Activated T-helper 1 cell treated with anti-CD3 and anti-CD28 coated beads, Interleukin-12 subunit alpha, Interleukin-12 subunit beta, Interleukin-2, Interleukin-4 antibody, amounts not matched to agents 30 ng/mL and 10 ng/mL and 1 ng/mL, durations not matched to agents 14 hours and 24 hours and 36 hours (primary cell): Measurements from ENCODE around the gene SNX13. TPM values are rescaled to one million over a fixed set of nuclear protein-coding genes. Genes with fewer than 3 reads are reported as not detected.
"Not testable (repeated sequence)": the region's sequence is repeated elsewhere in the genome, so short reads cannot be mapped to it uniquely, and the experiment has no call there.

Source experiments
- DNase-seq: peaks from one replicate; pipeline ENCODE4 v3.0.0; 2021; ENCODE audit warnings: low spot score
- H3K27ac Mint-ChIP-seq: one replicate; pipeline ENCODE4 v1.8.0; 2021; ENCODE audit warnings: mild to moderate bottlenecking, mixed read lengths
- H3K27me3 Mint-ChIP-seq: one replicate; pipeline ENCODE4 v1.8.0; 2022; ENCODE audit warnings: mild to moderate bottlenecking, moderate library complexity, mixed read lengths; ENCODE audit not compliant: insufficient read depth
- H3K36me3 Mint-ChIP-seq: one replicate; pipeline ENCODE4 v1.8.0; 2021; ENCODE audit warnings: low read depth, mixed read lengths
- H3K4me1 Mint-ChIP-seq: one replicate; pipeline ENCODE4 v1.8.0; 2021; ENCODE audit warnings: low read depth, mixed read lengths
- H3K4me3 Mint-ChIP-seq: one replicate; pipeline ENCODE4 v1.8.0; 2021; ENCODE audit warnings: mild to moderate bottlenecking, moderate library complexity, mixed read lengths
- H3K9me3 Mint-ChIP-seq: one replicate; pipeline ENCODE4 v1.8.0; 2021; ENCODE audit warnings: mixed read lengths
- intact Hi-C: fragments of 100-400 bp; cut with micrococcal nuclease; formaldehyde crosslinking; loops from one replicate; pipeline ENCODE4 v1.15.1; 2024
- total RNA-seq: library from RNA; stranded (reverse); gene quantifications from 2 replicates; pipeline ENCODE4 v1.2.3, GENCODE V29; 2022

SNX13 gene
- total RNA-seq, 1 donor from 2014 or later: 27.3 TPM

DNA sequence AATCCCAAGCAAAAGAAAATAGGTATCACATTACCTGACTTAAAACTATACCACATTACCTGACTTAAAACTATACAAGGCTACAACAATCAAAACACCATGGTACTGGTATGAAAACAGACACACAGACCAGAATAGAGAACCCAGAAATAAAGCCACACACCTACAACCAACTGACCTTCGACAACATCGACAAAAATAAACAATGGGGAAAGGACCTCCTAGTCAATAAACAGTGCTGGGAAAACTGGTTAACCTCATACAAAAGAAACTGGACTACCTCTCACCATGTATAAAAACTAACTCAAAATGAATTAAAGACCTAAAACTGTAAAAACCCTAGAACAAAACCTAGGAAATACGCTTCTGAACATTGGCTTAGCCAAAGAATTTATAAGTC lies 22.5 kb downstream of the SNX13 start:
- no peaks in the 10 kb centered on the region for H3K36me3 Mint-ChIP-seq
- no peak for DNase-seq
- no peaks in the 10 kb centered on the region for H3K27me3 Mint-ChIP-seq
- no peaks in the 10 kb centered on the region for H3K4me1 Mint-ChIP-seq
- H3K4me3 Mint-ChIP-seq: no peak overlapping the region
- intact Hi-C loops: no loop called here
- H3K27ac Mint-ChIP-seq: no peak overlapping the region
- no peaks in the 10 kb centered on the region for H3K9me3 Mint-ChIP-seq

DNA sequence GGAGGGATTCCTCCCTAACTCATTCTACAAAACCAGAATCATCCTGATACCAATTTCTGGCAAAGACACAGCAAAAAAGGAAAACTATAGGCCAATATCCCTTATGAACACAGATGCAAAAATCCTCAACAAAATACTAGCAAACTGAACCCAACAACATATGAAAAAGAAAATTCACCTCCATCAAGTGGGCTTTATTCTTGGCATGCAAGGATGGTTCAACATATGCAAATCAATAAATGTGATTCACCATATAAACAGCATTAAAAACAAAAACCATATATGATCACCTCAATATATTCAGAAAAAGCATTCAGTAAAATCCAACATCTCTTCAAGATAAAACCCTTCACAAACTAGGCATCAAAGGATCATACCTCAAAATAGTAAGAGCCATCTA lies 23.5 kb downstream of the SNX13 start:
- Mint-ChIP-seq H3K9me3 (no peaks in the 10 kb centered on the region), H3K27me3 (no peaks in the 10 kb centered on the region), H3K27ac (no peak overlapping the region), H3K4me3 (no peak overlapping the region), H3K36me3 (no peaks in the 10 kb centered on the region), H3K4me1 (no peaks in the 10 kb centered on the region)
- DNase-seq: no peak
- intact Hi-C loops: no loop called here

DNA sequence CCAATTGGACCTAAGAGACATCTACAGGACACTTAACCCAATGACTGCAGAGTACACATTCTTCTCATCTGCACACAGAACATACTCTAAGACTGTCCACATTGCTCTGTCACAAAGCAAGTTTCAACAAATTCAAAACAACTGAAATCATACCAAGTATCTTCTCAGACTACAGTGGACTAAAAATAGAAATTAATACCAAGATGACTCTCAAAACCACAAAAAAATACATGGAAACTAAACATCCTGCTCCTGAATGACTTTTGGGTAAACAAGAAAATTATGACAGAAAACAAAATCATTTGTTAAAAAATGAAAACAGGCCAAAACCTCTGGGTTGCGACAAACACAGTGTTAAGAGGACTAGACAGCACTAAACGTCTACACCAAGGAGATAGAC lies 24.5 kb downstream of the SNX13 start:
- H3K27me3 Mint-ChIP-seq: no peaks in the 10 kb centered on the region
- no peaks in the 10 kb centered on the region for H3K9me3 Mint-ChIP-seq
- H3K4me3 Mint-ChIP-seq: no peak overlapping the region
- no peaks in the 10 kb centered on the region for H3K4me1 Mint-ChIP-seq
- intact Hi-C loops: no loop called here
- DNase-seq: no peak
- H3K36me3 Mint-ChIP-seq: no peaks in the 10 kb centered on the region
- H3K27ac Mint-ChIP-seq: no peak overlapping the region

DNA sequence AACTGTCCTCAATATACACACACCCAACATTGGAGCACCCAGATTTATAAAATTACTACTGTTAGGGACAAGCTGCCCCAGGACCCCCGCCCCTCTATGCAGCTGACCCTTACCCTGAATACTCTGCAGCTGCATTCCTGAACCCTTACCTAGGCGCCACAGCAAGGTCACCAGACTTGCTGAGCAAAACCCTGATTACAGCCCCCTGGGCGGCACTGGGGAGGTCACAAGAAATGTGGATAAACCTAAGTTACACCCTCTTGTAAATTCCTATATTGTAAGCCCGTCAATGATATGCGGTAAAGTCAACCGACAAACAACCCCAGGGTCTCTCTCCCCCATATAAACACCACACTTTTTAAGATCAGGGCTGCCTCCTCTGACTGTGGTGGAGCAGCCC lies 25.1 kb downstream of the SNX13 start:
- H3K36me3 Mint-ChIP-seq: no peaks in the 10 kb centered on the region

DNA sequence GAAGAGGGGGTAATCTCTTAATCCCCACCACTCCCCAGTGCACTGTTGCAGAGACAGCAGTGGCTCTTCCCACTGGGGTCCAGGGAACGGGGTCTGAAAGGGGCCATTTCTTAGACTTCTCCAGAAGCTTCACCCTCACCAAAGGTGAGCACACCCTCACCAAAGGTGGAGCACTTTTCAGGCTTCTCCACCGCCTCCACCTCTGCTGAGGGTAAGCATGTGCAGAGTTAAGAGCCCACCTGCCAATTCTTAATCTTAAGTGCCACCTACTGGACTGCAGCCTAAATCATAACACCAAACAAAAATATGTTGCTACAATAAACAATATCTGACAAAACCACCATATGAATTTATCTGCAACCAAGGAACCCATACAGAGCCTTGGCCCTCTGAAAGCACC lies 27.0 kb downstream of the SNX13 start:
- H3K9me3 Mint-ChIP-seq: peaks cover 13% of the 10 kb centered on the region
- peaks cover 5% of the 10 kb centered on the region for H3K36me3 Mint-ChIP-seq
- DNase-seq: no peak
- no peaks in the 10 kb centered on the region for H3K4me1 Mint-ChIP-seq
- no peaks in the 10 kb centered on the region for H3K27me3 Mint-ChIP-seq
- H3K27ac Mint-ChIP-seq: no peak overlapping the region
- no peak overlapping the region for H3K4me3 Mint-ChIP-seq
- intact Hi-C loops: no loop called here

More for the DNA sequence above, 25.1 kb downstream of the SNX13 start:
- intact Hi-C loops: no loop called here
- Mint-ChIP-seq H3K4me3 (no peak overlapping the region), H3K27ac (no peak overlapping the region), H3K27me3 (no peaks in the 10 kb centered on the region), H3K4me1 (no peaks in the 10 kb centered on the region), H3K9me3 (peaks cover 6% of the 10 kb centered on the region)
- DNase-seq: no peak

DNA sequence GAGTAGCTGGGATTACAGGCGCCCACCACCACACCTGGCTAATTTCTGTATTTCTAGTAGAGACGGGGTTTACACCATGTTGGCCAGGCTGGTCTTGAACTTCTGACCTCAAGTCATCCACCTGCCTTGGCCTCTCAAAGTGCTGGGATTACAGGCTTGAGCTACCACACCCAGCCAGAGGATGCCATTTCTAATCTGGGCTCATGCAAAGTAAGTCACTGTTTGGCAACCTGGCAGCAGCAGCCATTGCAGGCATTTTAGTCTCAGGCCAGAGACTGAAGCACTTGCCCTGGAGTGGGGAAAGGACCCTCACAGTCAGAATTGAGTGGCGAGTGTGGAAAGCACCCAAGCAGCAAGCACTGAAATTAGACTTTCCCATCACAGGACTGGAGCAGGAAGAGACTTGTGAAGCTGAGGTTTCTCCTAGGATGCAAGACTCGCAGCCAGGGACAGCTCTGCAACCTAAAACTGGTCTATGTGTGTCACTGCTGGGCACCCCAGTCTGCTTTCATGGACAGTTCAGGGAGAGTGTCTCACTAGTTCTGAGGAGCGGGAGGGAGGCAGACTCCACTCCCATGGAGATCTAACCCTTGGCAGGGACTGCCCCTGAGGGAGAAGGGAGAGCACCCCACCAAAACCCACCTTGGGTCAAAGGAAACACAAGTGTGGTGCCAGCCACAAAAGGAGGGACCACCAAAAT lies 27.6 kb downstream of the SNX13 start:
- DNase-seq: no peak
- Mint-ChIP-seq H3K36me3 (peaks cover 5% of the 10 kb centered on the region), H3K27ac (no peak overlapping the region), H3K4me1 (no peaks in the 10 kb centered on the region), H3K4me3 (no peak overlapping the region), H3K27me3 (no peaks in the 10 kb centered on the region), H3K9me3 (peaks cover 13% of the 10 kb centered on the region)
- intact Hi-C loops: no loop called here

DNA sequence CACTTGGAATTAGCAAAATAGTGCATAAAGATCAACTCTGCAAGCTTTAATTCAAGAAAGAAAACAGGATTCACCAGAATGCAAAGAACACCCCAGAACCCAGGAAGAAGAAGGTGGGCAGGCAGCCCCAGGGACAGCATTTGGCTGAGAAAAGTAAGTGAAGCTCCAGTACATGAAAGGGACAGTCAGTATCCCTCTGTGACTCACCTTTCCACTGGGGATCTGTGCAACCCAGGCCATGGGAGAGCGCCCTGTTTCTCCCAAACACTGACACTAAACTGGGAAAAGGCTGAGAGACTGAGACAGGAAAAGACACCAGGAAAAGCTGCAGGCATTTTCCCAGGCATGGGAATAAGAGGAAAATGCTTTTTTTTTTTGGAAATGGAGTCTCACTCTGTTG lies 28.2 kb downstream of the SNX13 start:
- Mint-ChIP-seq H3K9me3 (peaks cover 13% of the 10 kb centered on the region), H3K4me1 (no peaks in the 10 kb centered on the region), H3K4me3 (no peak overlapping the region), H3K27me3 (no peaks in the 10 kb centered on the region), H3K27ac (no peak overlapping the region), H3K36me3 (peaks cover 7% of the 10 kb centered on the region)
- intact Hi-C loops: no loop called here
- no peak for DNase-seq

DNA sequence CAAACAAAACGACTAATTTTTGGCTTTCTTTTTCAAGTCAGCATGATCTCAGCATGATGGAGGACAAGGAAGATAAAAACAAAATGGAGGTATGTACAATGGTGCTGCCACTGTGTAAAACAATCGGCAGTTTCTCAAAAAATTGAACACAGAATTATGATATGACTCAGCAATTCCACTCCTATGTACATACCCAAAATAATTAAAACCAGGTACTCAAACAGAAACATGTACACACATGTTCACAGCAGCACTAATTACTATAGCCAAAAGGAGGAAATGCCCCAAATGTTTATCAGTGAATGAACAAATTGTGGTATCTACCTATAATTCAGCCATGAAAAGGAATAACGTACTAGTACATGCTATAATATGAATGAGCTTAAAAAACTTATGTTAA lies 29.9 kb downstream of the SNX13 start:
- peaks cover 10% of the 10 kb centered on the region for H3K36me3 Mint-ChIP-seq
- intact Hi-C loops: no loop called here

DNA sequence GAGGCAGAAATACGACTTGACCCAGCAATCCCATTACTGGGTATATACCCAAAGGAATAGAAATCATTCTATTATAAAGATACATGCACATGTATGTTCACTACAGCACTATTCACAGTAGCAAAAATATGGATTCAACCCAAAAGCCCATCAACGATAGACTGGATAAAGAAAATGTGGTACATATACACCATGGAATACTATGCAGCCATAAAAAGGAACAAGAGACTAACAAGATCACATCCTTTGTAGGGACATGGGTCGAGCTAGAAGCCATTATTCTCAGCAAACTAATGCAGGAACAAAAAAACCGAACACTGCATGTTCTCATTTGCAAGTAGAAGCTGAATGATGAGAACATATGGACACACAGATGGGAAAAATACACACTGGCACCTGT lies 31.0 kb downstream of the SNX13 start:
- H3K4me3 Mint-ChIP-seq, H3K4me1 Mint-ChIP-seq, intact Hi-C loops, H3K27me3 Mint-ChIP-seq, H3K36me3 Mint-ChIP-seq, DNase-seq, H3K27ac Mint-ChIP-seq: not testable (repeated sequence)
- peaks cover 13% of the 10 kb centered on the region for H3K9me3 Mint-ChIP-seq

More for the DNA sequence above, 29.9 kb downstream of the SNX13 start:
- Mint-ChIP-seq H3K27me3 (no peaks in the 10 kb centered on the region), H3K4me3 (no peak overlapping the region), H3K9me3 (peaks cover 13% of the 10 kb centered on the region), H3K4me1 (no peaks in the 10 kb centered on the region), H3K27ac (no peak overlapping the region)
- no peak for DNase-seq

DNA sequence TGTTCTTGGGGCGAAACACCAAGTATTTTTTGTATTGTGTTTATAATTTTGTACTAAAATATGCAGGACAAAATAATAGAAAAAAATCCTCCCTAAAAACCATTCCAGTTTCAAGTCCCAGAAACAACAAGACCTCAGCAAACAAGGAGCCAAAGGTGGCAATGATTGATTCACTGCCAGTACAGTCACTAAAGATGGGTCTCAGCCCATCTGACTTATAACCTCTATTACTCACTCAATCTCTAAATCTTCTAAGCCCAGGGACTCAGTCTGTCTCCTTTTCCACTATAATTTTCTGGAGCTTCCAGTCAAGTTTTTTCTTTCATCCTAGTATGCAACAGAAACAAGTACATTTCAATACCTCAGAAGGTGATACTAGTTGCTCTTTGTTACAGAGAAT lies 33.3 kb downstream of the SNX13 start:
- Mint-ChIP-seq H3K36me3 (peaks cover 10% of the 10 kb centered on the region), H3K27ac (no peak overlapping the region), H3K9me3 (peaks cover 13% of the 10 kb centered on the region), H3K27me3 (no peaks in the 10 kb centered on the region), H3K4me3 (no peak overlapping the region), H3K4me1 (peaks cover 5% of the 10 kb centered on the region)
- intact Hi-C loops: no loop called here
- no peak for DNase-seq

DNA sequence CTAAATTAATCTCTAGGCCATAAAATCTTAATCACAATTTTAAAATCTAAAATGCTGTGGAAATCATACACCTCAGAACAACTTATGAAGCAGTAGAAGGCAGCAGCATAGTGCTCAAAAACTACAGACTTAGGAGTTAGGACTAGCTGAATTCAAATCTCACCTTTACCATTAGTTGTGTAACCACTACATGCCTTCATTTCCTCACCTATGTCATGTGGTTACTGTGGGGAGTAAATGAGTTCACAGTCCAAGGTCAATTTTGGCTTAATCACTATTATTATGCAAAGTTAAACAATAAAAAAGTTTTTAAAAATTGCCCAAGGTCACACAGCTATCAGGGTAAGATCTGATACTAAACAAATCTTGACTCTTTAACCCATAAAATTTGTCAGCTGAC lies 37.0 kb downstream of the SNX13 start:
- peaks cover 5% of the 10 kb centered on the region for H3K4me1 Mint-ChIP-seq
- intact Hi-C loops: no loop called here
- no peak overlapping the region for H3K4me3 Mint-ChIP-seq
- no peak for DNase-seq
- no peaks in the 10 kb centered on the region for H3K27me3 Mint-ChIP-seq
- H3K9me3 Mint-ChIP-seq: no peaks in the 10 kb centered on the region
- peaks cover 5% of the 10 kb centered on the region for H3K36me3 Mint-ChIP-seq
- no peak overlapping the region for H3K27ac Mint-ChIP-seq

DNA sequence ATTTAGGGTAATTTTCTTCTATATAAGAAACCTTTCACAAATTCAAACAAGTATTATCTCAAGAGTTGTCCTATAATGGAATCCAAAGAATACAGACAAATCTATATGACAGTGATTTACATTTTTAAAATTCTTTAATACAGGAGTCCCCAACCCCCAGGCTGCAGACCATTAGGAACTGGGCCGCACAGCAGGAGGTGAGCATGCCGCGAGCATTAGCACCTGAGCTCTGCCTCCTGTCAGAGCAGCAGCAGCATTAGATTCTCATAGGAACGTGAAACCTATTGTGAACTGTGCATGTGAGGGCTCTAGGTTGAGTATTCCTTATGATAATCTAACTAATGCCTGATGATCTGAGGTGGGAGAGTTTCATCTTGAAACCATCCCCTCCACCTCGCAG lies 37.7 kb downstream of the SNX13 start:
- Mint-ChIP-seq H3K4me3 (no peak overlapping the region), H3K9me3 (no peaks in the 10 kb centered on the region), H3K27ac (no peak overlapping the region), H3K27me3 (no peaks in the 10 kb centered on the region), H3K4me1 (peaks cover 5% of the 10 kb centered on the region), H3K36me3 (peaks cover 5% of the 10 kb centered on the region)
- intact Hi-C loops: no loop called here
- no peak for DNase-seq

DNA sequence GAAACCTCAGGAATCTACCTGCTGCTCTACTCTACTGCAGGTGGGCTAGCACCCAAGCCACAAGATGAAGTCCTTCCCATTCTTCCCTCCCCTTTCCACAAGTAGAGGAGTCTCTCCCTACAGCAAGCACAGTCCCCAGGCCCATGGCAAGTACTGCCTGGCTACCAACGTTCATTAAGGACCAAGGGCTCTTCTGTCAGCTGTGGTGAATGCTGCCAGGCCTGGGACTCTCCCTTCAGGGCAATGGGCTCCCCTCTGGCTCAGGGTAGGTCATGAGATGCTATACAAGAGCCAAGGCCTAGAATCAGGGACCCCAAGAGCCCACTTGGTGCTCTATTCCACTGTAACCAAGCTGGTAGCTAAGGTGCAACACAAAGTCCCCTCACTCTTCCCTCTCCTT lies 39.8 kb downstream of the SNX13 start:
- DNase-seq: no peak
- intact Hi-C loops: no loop called here
- H3K27me3 Mint-ChIP-seq: no peaks in the 10 kb centered on the region
- H3K4me1 Mint-ChIP-seq: peaks cover 5% of the 10 kb centered on the region
- H3K27ac Mint-ChIP-seq: no peak overlapping the region
- no peak overlapping the region for H3K4me3 Mint-ChIP-seq
- H3K9me3 Mint-ChIP-seq: no peaks in the 10 kb centered on the region
- peaks cover 2% of the 10 kb centered on the region for H3K36me3 Mint-ChIP-seq

DNA sequence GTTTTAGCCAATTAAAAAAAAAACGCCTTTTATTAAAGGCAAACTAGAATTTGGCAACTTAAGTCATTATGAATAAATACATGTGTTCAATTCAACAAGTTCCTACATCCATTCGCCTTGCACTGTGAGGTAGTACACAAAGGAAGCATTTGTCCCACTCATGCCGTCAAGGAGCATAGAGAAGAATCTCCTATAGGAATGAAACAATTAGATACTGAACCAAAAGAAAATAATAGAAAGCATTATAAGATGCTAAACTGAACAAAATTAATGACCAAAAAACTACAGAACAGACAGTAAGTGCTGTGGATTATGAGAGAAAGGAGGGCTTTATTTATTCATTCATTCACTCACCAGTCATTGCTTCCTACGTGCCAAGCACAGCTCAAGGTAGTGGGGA lies 42.2 kb downstream of the SNX13 start:
- H3K4me1 Mint-ChIP-seq: no peaks in the 10 kb centered on the region
- DNase-seq: no peak
- H3K9me3 Mint-ChIP-seq: no peaks in the 10 kb centered on the region
- intact Hi-C loops: no loop called here
- no peak overlapping the region for H3K4me3 Mint-ChIP-seq
- H3K27ac Mint-ChIP-seq: no peak overlapping the region
- H3K36me3 Mint-ChIP-seq: peaks cover 2% of the 10 kb centered on the region
- no peaks in the 10 kb centered on the region for H3K27me3 Mint-ChIP-seq
